ENCODE data around the gene MRPL30. TPM values are rescaled to one million over a fixed set of nuclear protein-coding genes. Genes with fewer than 3 reads are reported as not detected.

MRPL30 gene
- total RNA-seq, 6 experiments from 2014 or later, result 13.3 to 28.2 (median 14.2) TPM

GRCh38 chr2:99242151-99242550 lies 61.2 kb downstream of the MRPL30 start:
- TF ChIP-seq POLR2A (IDR thresholded peaks at IDR 0.05), result no peak
- no peak for TF ChIP-seq CTCF (IDR thresholded peaks at IDR 0.05)
- H3K36me3 ChIP-seq, result no peaks in the 10 kb centered on the region
- no peaks in the 10 kb centered on the region for H3K27me3 ChIP-seq
- WGBS (ENCODE audit: insufficient coverage, low coverage, low lambda C conversion rate, missing lambda C conversion rate), result 95% methylated on average over 6 of the region's 6 CpGs
- H3K4me3 ChIP-seq, result no peak overlapping the region
- H3K4me1 ChIP-seq, result no peaks in the 10 kb centered on the region
- intact Hi-C loops (cut with DNase I), result no loop called here
- H3K9me3 ChIP-seq, result no peaks in the 10 kb centered on the region
- DNase-seq (no peak), ATAC-seq (no peak)
- H3K27ac ChIP-seq, result no peak overlapping the region

Small RNA genes within 50 kb of the gene (small RNA-seq; reads per million reads assigned to genes)
- 0 reads per million in 2 experiments for gene AC092587.1

Other genes with a start within 250 kb of the MRPL30 start
- under 1 TPM; 0.12 to 0.56 (median 0.32) TPM for gene CRACDL, start 245.0 kb upstream of the MRPL30 start, total RNA-seq
- gene C2orf15, start 39.5 kb upstream of the MRPL30 start, total RNA-seq, result 1 to 10 TPM in 1 of 6 experiments, under 1 TPM in 5; 0.24 to 1.4 (median 0.44) TPM
- gene TSGA10, start 26.2 kb upstream of the MRPL30 start, total RNA-seq, result 1 to 10 TPM; 1.6 to 5.6 (median 2.7) TPM
- 1 to 10 TPM; 1.9 to 5.0 (median 3.6) TPM for gene LIPT1, start 26.2 kb upstream of the MRPL30 start, total RNA-seq
- gene MITD1, start 126 bp upstream of the MRPL30 start, total RNA-seq, result 10 to 100 TPM in 3 of 6 experiments, 1 to 10 TPM in 3; 4.0 to 12.5 (median 9.6) TPM
- not detected for gene LYG2, start 74.5 kb downstream of the MRPL30 start, total RNA-seq
- gene LYG1, start 120.0 kb downstream of the MRPL30 start, total RNA-seq, result under 1 TPM in 5 of 6 experiments, not detected in 1; 0.25 to 1.00 (median 0.64) TPM
- gene TXNDC9, start 155.1 kb downstream of the MRPL30 start, total RNA-seq, result 10 to 100 TPM; 10.9 to 33.1 (median 14.1) TPM
- 10 to 100 TPM; 10.2 to 18.8 (median 17.4) TPM for gene EIF5B, start 156.2 kb downstream of the MRPL30 start, total RNA-seq